ENCODE data around the gene RHOC.

Gene RHOC

DNA sequence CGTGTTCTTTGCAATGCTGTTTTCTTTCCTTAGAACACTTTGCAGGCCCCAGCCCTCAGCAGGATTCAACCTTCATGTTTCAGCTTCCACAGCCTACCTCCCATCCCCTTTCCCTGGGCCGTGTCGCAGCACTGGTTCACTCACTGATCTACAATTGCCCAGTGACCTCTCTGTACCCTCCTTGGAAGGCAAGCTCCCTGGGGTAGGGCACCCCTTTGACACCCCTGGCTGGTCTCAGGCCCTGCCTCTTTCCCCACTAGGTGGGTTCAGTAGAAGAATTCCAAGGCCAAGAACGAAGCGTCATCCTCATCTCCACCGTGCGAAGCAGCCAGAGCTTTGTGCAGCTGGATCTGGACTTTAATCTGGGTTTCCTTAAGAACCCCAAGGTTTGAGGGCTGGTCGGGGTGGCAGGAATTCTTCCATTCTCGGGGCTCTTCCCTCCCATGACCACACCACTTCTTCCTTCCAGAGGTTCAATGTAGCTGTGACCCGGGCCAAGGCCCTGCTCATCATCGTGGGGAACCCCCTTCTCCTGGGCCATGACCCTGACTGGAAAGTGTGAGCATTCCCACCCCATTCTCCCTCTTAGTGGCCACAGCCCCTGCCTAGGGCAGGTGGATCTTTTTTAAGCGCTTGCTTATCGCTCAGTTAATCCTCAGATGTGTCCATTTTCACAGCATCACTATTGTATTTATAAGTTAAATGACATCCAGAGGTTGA, 7.3 kb downstream of the RHOC start:
- peak overlapping the region in 1 of 2 donors; percentile 44 for H3K4me3 Mint-ChIP-seq
- no peak for DNase-seq
- peaks cover 55% of the 10 kb centered on the region for H3K4me1 Mint-ChIP-seq
- no peaks in the 10 kb centered on the region for H3K27me3 Mint-ChIP-seq
- no peak for ATAC-seq
- peak overlapping the region; percentile 45 to 84 for H3K27ac Mint-ChIP-seq
- no peaks in the 10 kb centered on the region for H3K9me3 Mint-ChIP-seq

DNA sequence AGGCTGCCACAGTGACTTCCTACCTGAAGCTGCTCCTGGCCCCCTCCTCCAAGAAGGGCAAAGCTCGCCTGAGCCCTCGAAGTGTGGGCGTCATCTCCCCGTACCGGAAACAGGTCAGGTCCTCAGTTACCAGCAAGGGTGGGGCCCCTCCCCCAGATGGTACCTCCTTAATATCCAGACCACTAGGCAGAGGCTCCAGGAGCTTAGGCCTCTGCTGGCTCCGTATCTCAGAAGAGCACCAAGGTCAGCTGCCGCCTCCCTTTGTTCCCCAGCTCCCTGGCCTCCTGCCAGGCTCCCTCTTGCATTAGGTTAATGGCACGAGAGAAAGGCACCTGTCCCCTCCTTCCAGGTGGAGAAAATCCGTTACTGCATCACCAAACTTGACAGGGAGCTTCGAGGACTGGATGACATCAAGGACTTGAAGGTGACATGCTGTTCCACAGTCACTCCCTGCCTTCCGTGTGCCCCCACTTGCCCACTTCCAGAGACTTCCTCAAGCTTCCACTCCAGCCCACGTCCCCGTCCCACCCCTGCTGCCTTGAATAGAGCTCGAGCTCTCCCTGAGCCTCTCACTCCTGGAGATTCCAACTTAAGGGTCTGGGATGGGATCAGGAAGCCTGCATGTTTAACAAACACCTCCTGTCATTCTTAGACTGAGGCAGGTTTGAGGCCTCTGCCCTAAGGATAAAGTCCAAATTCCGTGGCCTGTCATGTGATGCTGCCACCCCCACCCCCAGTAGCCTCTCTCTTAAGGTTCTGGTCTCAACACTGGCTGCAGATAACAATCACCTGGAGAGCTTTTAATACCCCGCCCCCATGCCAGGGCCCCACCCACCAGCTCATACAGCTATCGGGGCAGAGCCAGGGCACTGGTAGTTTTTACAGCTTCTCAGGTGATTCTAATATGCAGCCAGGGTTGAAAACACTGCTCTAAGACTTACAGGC, 8.3 kb downstream of the RHOC start:
- H3K27me3 Mint-ChIP-seq = no peaks in the 10 kb centered on the region
- H3K4me1 Mint-ChIP-seq = peaks cover 46% of the 10 kb centered on the region
- DNase-seq (no peak), ATAC-seq (no peak)
- H3K4me3 Mint-ChIP-seq = no peak overlapping the region
- H3K9me3 Mint-ChIP-seq = no peaks in the 10 kb centered on the region
- no peak overlapping the region for H3K27ac Mint-ChIP-seq

DNA sequence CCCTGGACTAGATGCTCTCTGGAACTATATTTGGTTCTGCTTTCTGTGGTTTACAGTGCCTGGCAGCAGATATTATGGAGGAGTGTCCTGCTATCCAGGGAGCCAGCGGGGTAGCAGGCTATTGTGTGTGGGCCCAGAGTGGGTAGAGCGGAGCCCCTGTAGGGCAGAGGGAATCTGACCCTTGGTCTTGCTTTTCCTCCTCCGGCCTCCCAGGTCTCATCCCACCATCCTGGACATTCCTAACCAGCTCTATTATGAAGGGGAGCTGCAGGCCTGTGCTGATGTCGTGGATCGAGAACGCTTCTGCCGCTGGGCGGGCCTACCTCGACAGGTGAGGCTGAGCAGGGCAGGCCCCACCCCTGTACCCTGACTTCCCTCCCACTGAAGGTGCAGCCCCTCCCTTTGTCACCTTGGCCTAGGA, 9.1 kb downstream of the RHOC start:
- H3K27me3 Mint-ChIP-seq = no peaks in the 10 kb centered on the region
- DNase-seq (no peak), ATAC-seq (no peak)
- no peak overlapping the region for H3K4me3 Mint-ChIP-seq
- no peaks in the 10 kb centered on the region for H3K9me3 Mint-ChIP-seq
- no peak overlapping the region for H3K27ac Mint-ChIP-seq
- H3K4me1 Mint-ChIP-seq = peaks cover 37% of the 10 kb centered on the region

DNA sequence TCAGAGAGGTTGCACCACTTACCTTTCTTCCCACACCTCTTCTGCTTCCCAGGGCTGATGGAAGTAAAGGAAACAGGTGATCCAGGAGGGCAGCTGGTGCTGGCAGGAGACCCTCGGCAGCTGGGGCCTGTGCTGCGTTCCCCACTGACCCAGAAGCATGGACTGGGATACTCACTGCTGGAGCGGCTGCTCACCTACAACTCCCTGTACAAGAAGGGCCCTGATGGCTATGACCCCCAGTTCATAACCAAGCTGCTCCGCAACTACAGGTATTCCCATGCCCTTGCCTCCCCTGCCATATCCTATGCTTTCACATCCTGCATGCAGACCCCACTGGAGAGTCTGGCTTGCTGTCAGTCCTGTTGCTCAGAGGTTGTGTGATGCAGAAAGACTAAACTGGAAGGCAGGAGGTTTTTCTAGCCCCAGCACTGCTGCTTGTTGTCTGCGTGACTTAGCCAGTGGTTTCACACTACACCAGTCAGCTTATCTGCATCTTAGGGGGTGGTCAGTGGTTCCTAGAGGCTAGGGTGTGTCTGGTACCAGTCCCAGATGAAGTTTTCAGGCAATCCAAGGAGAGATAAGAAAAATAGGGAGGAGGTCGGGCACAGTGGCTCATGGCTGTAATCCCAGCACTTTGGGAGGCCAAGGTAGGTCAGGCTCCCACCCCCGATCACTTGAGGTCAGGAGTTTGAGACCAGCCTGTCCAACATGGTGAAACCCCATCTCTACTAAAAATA, 10.2 kb downstream of the RHOC start:
- Mint-ChIP-seq H3K9me3 (no peaks in the 10 kb centered on the region), H3K27ac (no peak overlapping the region), H3K27me3 (no peaks in the 10 kb centered on the region), H3K4me3 (no peak overlapping the region), H3K4me1 (peaks cover 27% of the 10 kb centered on the region)
- no peak for DNase-seq
- no peak for ATAC-seq

DNA sequence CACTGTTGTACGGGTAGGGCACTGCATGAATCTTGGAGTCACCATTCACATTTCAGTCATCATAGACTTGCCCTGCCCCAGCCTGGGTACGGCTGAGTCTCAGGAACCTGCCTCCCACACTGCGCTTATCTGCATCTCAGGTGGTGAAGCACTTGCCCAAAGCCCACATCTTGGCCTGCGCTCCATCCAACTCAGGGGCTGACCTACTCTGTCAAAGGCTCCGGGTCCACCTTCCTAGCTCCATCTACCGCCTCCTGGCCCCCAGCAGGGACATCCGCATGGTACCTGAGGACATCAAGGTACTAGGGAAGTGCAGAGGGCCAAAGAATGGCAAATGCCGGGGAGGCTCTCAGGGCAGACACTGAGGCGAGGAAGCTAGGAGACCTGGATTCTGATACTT, 11.7 kb downstream of the RHOC start:
- ATAC-seq = no peak
- H3K27me3 Mint-ChIP-seq = no peaks in the 10 kb centered on the region
- no peak for DNase-seq
- H3K4me1 Mint-ChIP-seq = peaks cover 12% of the 10 kb centered on the region
- no peak overlapping the region for H3K27ac Mint-ChIP-seq
- no peak overlapping the region for H3K4me3 Mint-ChIP-seq
- no peaks in the 10 kb centered on the region for H3K9me3 Mint-ChIP-seq

DNA sequence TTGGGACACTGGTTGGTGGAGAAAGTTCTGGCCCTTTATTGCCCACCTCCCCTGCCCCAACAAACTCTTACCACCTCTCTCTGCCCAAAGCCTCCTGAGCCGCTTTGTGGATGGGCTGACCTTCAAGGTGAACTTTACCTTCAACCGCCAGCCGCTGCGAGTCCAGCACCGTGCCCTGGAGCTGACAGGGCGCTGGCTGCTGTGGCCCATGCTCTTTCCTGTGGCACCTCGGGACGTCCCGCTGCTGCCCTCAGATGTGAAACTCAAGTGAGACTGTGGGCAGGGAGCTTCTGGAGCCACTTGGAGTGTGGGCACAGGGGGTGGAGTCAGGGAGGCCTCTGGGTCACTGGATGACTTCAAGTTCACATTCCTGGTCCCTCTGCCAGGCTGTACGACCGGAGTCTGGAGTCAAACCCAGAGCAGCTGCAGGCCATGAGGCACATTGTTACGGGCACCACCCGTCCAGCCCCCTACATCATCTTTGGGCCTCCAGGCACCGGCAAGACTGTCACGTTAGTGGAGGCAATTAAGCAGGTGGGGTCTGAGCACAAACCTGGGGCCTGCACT, 12.5 kb downstream of the RHOC start:
- DNase-seq (no peak), ATAC-seq (no peak)
- H3K27me3 Mint-ChIP-seq = no peaks in the 10 kb centered on the region
- H3K4me1 Mint-ChIP-seq = peaks cover 4% of the 10 kb centered on the region
- no peak overlapping the region for H3K4me3 Mint-ChIP-seq
- no peaks in the 10 kb centered on the region for H3K9me3 Mint-ChIP-seq
- H3K27ac Mint-ChIP-seq = no peak overlapping the region

DNA sequence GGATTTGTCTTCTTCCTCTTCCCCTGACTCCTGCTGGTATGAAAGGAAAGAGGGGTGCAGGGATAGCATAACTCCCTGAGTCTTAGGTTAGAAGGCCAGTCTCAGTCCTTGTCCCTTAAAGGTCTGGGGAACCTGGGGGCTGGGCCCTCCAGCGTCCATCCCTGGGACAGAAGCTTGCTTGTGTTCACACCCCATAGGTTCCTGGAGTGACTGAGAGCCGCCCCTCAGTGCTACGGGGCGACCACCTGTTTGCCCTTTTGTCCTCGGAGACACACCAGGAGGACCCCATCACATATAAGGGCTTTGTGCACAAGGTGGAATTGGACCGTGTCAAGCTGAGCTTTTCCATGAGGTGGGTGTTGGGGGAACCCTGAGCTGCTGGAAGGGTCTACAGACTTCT, 13.1 kb downstream of the RHOC start:
- ATAC-seq (no peak), DNase-seq (no peak)
- H3K9me3 Mint-ChIP-seq = no peaks in the 10 kb centered on the region
- no peaks in the 10 kb centered on the region for H3K27me3 Mint-ChIP-seq
- H3K27ac Mint-ChIP-seq = no peak overlapping the region
- no peaks in the 10 kb centered on the region for H3K4me1 Mint-ChIP-seq
- no peak overlapping the region for H3K4me3 Mint-ChIP-seq

DNA sequence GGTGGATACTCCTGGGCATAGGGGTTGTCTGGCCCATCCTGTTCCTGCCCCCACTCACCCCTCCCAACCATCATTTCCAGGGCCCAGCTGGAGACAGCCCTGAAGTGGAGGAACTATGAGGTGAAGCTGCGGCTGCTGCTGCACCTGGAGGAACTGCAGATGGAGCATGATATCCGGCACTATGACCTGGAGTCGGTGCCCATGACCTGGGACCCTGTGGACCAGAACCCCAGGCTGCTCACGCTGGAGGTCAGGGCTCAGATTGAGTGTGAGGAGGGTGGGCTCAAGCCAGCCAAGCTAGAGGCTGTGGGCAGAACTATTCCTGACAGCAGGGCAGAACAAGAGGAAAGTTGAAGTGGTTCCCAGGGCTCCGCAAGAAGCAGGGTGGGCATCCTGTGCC, 14.2 kb downstream of the RHOC start:
- H3K9me3 Mint-ChIP-seq = no peaks in the 10 kb centered on the region
- no peaks in the 10 kb centered on the region for H3K27me3 Mint-ChIP-seq
- H3K4me3 Mint-ChIP-seq = no peak overlapping the region
- no peak for DNase-seq
- peaks cover 3% of the 10 kb centered on the region for H3K4me1 Mint-ChIP-seq
- no peak overlapping the region for H3K27ac Mint-ChIP-seq
- no peak for ATAC-seq

DNA sequence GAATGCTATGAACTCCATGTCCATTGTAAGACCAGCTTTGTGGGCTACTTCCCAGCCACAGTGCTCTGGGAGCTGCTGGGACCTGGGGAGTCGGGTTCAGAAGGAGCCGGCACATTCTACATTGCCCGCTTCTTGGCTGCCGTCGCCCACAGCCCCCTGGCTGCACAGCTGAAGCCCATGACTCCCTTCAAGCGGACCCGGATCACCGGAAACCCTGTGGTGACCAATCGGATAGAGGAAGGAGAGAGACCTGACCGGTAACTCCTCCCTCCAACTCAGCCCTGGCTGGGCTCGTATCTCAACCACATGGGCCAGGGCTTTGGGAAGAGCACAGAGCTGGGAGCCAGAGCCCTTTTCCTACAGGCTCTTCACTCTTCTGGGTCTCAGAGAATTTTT, 17.1 kb downstream of the RHOC start:
- H3K4me1 Mint-ChIP-seq = peaks cover 7% of the 10 kb centered on the region
- DNase-seq (no peak), ATAC-seq (no peak)
- H3K9me3 Mint-ChIP-seq = no peaks in the 10 kb centered on the region
- no peak overlapping the region for H3K27ac Mint-ChIP-seq
- no peak overlapping the region for H3K4me3 Mint-ChIP-seq
- H3K27me3 Mint-ChIP-seq = no peaks in the 10 kb centered on the region

DNA sequence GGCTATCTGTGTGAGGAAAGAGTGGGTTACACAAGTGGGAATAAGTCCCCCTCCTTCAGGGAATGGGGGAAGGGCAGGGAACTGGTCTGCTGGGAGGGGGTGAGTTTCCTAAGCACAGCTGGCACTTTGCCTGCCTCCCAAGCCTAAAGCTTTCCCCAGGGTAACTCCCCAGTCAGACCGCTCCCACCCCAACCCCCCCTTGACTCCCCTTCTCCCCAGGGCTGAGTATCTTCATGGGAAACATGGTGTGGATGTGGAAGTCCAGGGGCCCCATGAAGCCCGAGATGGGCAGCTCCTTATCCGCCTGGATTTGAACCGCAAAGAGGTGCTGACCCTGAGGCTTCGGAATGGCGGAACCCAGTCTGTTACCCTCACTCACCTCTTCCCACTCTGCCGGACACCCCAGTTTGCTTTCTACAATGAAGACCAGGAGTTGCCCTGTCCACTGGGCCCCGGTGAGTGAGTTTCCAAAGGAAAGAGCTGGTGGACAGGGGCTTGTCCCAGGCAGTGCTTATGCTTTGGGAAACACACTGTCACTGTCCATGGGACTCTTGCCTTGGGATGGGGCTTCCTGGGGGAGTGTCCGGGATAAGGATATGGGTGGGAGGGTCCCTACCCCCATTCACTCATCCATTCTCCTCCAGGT, 17.6 kb downstream of the RHOC start:
- DNase-seq (no peak), ATAC-seq (no peak)
- Mint-ChIP-seq H3K9me3 (no peaks in the 10 kb centered on the region), H3K27ac (no peak overlapping the region), H3K4me3 (no peak overlapping the region), H3K4me1 (peaks cover 7% of the 10 kb centered on the region), H3K27me3 (no peaks in the 10 kb centered on the region)

DNA sequence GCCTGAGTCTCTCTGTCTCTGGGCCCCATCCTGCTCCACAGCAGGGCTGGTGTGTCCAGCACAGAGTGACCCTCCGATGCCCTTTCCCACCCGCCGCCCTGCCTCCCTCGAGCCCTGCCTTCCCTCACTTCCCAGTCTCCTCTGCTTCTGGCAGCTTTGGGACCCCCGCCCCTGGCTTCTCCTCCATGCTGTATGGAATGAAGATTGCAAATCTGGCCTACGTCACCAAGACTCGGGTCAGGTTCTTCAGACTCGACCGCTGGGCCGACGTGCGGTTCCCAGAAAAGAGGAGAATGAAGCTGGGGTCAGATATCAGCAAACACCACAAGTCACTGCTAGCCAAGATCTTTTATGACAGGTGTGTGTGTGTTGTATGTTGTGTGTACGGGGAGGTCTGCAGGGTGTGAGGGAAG, 18.1 kb downstream of the RHOC start:
- ATAC-seq = no peak
- no peaks in the 10 kb centered on the region for H3K9me3 Mint-ChIP-seq
- no peak for DNase-seq
- H3K27me3 Mint-ChIP-seq = no peaks in the 10 kb centered on the region
- no peak overlapping the region for H3K4me3 Mint-ChIP-seq
- H3K27ac Mint-ChIP-seq = no peak overlapping the region
- H3K4me1 Mint-ChIP-seq = peaks cover 7% of the 10 kb centered on the region

DNA sequence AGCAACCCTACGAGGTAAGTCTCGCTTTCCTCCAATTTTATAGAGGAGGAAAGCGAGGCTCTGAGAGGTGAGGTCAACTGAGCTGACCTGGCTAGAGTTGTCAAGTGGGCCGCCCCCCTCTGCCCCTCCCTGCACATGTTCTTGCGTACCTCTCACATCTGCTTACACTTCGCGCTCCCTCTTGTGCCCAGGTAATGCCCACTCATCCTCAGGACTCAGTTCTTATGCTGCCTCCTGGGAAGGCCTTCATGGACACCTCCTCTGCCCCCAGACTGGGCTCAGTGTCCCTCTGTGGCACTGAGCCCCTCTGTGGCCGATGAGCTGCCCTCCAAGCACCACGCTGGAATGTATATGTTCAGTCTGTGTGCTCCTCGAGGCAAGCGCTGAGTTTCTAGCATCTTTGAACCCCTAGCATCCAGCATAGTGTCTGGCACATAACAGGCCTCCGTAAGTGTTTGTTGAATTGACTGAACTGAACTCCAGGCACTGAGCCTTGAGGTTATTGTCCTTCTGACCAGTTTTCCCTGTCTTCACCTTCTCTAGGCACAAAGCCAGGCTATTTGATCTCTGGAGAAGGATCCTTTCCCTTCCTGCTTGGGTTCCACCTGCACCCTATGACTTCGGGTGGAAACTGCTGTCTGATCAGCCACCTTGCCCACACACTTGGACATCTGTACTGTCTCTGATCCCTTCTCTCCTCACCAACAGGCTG, 19.0 kb downstream of the RHOC start:
- H3K4me3 Mint-ChIP-seq = no peak overlapping the region
- ATAC-seq (no peak), DNase-seq (no peak)
- H3K9me3 Mint-ChIP-seq = no peaks in the 10 kb centered on the region
- H3K4me1 Mint-ChIP-seq = peaks cover 7% of the 10 kb centered on the region
- H3K27me3 Mint-ChIP-seq = no peaks in the 10 kb centered on the region
- H3K27ac Mint-ChIP-seq = peak overlapping the region; percentile 35 to 93

DNA sequence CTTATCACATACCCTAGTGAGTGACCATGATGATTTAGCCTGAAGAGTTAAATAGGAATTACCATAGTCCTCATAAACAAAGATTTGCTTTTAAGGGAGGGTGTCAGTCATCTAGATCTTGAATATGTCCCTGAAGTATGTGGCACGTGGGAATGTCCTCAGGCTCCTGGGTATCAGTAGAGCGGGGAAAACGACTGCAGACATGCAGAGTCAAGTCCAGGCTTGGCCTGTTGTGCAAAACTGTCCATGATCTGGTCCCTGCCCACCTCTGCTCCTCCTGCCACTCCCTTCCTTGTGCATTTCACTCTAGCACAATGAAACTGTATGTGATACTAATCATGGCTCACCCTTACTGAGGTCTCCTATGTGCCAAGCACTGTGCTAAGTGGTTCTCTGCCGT, 19.6 kb downstream of the RHOC start:
- Mint-ChIP-seq H3K27ac (no peak overlapping the region), H3K27me3 (no peaks in the 10 kb centered on the region), H3K4me1 (peaks cover 7% of the 10 kb centered on the region), H3K4me3 (no peak overlapping the region), H3K9me3 (no peaks in the 10 kb centered on the region)
- no peak for ATAC-seq
- no peak for DNase-seq

DNA sequence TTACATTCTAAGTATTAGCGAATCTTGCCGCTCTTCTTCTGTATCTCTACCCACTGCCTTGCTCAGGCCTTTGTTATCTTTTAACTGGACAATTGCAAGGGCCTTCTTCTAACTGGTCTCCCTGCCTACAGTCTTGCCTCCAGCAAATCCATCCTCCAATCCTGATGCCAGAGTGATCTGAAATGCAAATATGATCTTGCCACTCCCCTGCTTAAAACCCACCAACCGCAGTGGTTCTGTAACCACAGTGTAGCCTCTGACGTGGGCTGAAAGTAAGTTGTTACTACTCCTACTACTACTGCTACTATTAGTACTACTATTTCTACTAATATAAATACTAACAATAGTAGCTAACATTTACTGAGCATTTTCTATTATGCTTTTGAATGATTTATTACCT, 20.1 kb downstream of the RHOC start:
- DNase-seq = no peak
- no peak for ATAC-seq
- Mint-ChIP-seq H3K9me3 (no peaks in the 10 kb centered on the region), H3K4me1 (peaks cover 7% of the 10 kb centered on the region), H3K27ac (peak overlapping the region in 1 of 2 donors; percentile 74), H3K27me3 (no peaks in the 10 kb centered on the region), H3K4me3 (no peak overlapping the region)

DNA sequence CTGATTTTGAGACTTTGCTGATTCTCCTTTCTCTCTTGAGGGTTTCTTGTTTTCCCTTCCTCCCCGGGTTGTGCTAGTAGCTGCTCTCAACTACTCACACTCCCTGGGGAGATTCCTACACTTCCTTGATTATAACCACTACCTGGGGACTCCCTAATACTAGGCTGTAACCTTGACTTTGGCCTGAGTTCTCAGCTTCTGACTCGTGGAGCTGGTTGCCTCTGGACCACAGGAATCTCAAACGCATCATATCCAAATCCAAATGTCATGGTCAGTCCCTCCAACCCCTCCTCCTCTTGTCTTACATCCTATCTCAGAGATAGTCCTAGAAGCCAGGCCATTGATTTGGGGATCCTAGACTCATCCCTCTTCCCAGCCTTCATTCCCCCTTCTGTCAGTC, 20.5 kb downstream of the RHOC start:
- DNase-seq (no peak), ATAC-seq (no peak)
- H3K27ac Mint-ChIP-seq = no peak overlapping the region
- no peak overlapping the region for H3K4me3 Mint-ChIP-seq
- peaks cover 7% of the 10 kb centered on the region for H3K4me1 Mint-ChIP-seq
- H3K27me3 Mint-ChIP-seq = no peaks in the 10 kb centered on the region
- H3K9me3 Mint-ChIP-seq = no peaks in the 10 kb centered on the region
